Peyer's patch (tissue), 4 donors: ENCODE data around the gene PPFIBP2. TPM values are rescaled to one million over a fixed set of nuclear protein-coding genes. Genes with fewer than 3 reads are reported as not detected.

Experiments
- DNase-seq, 3 donors: peaks; one replicate each; pipeline ENCODE4 v3.0.0-alpha.2; 2017 to 2019
- H3K27ac ChIP-seq, 4 donors: fragments of 200-600 bp; sonication (generic); one replicate each; pipeline ENCODE4 v1.5.1; 2016 to 2019
- H3K27me3 ChIP-seq, 2 donors: fragments of 200-600 bp; sonication (generic); one replicate each; pipeline ENCODE4 v1.5.1; 2019
- H3K36me3 ChIP-seq, 3 donors: fragments of 200-600 bp; sonication (generic); one replicate each; pipeline ENCODE4 v1.5.1; 2016 to 2019
- H3K4me1 ChIP-seq, 4 donors: fragments of 200-600 bp; sonication (generic); one replicate each; pipeline ENCODE4 v1.5.1; 2016 to 2019
- H3K4me3 ChIP-seq, 4 donors: fragments of 200-600 bp; sonication (generic); 1 replicate in 3 of 4; 2 replicates in 1 of 4; pipeline ENCODE4 v1.5.1; 2016 to 2019; ENCODE audit warnings: mild to moderate bottlenecking in 1 of 4
- H3K9me3 ChIP-seq, 4 donors: fragments of 200-600 bp; sonication (generic); one replicate each; pipeline ENCODE4 v1.5.1; 2016 to 2019; ENCODE audit warnings: mild to moderate bottlenecking in 1 of 4
- CTCF ChIP-seq, 6 experiments: fragments of 450-650 bp in 4 of 6; fragments of 200-600 bp in 2 of 6; sonication (generic) in 1 of 6; IDR thresholded peaks; one replicate each; pipeline ENCODE4 v1.5.1; 2017 to 2019; ENCODE audit warnings: antibody characterized with exemption in 6 of 6, mild to moderate bottlenecking in 3 of 6, moderate library complexity in 1 of 6
- POLR2A ChIP-seq, 2 donors: fragments of 450-650 bp; IDR thresholded peaks; one replicate each; pipeline ENCODE4 v1.5.1; 2017; ENCODE audit warnings: antibody characterized with exemption in 2 of 2, mild to moderate bottlenecking in 2 of 2, moderate library complexity in 2 of 2
- total RNA-seq, 4 donors: library from RNA; depleted of rRNA; stranded (reverse); fragments of >200 nt; gene quantifications; one replicate each; pipeline ENCODE4 v1.1.0, GENCODE V29; 2016

Gene PPFIBP2
- total RNA-seq, 4 donors from 2014 or later, result 74.6 to 245 (median 148) TPM

- H3K27ac ChIP-seq, result no peak overlapping the region
- TF ChIP-seq CTCF (IDR thresholded peaks at IDR 0.05), result no peak
- TF ChIP-seq POLR2A (IDR thresholded peaks at IDR 0.05), result no peak
- no peaks in the 10 kb centered on the region for H3K9me3 ChIP-seq
- no peak overlapping the region for H3K4me3 ChIP-seq
- no peaks in the 10 kb centered on the region for H3K4me1 ChIP-seq
- peaks cover 0 to 46% (median 0%) of the 10 kb centered on the region in 3 donors for H3K36me3 ChIP-seq
- DNase-seq, result no peak
- no peaks in the 10 kb centered on the region for H3K27me3 ChIP-seq
Observed at GRCh38 chr11:7613394-7613720, 99.6 kb downstream of the PPFIBP2 start.

GRCh38 chr11:7614656-7615055 is 100.9 kb downstream of the PPFIBP2 start:
- H3K4me1 ChIP-seq, result no peaks in the 10 kb centered on the region
- H3K27ac ChIP-seq, result no peak overlapping the region
- peaks cover 0 to 46% (median 0%) of the 10 kb centered on the region in 3 donors for H3K36me3 ChIP-seq
- TF ChIP-seq CTCF (IDR thresholded peaks at IDR 0.05) (no peak), POLR2A (IDR thresholded peaks at IDR 0.05) (no peak)
- H3K9me3 ChIP-seq, result no peaks in the 10 kb centered on the region
- H3K27me3 ChIP-seq, result no peaks in the 10 kb centered on the region
- H3K4me3 ChIP-seq, result no peak overlapping the region
- DNase-seq, result no peak

- Histone ChIP-seq H3K9me3 (no peaks in the 10 kb centered on the region), H3K36me3 (peaks cover 0 to 38% (median 0%) of the 10 kb centered on the region in 3 donors)
- no peak for DNase-seq
Observed at GRCh38 chr11:7617032-7617431, 103.2 kb downstream of the PPFIBP2 start.

GRCh38 chr11:7619322-7619721 is 105.5 kb downstream of the PPFIBP2 start:
- H3K36me3 ChIP-seq, result peaks cover 0 to 52% (median 0%) of the 10 kb centered on the region in 3 donors

More at GRCh38 chr11:7617032-7617431, 103.2 kb downstream of the PPFIBP2 start:
- Histone ChIP-seq H3K4me3 (no peak overlapping the region), H3K27ac (no peak overlapping the region), H3K4me1 (peaks cover 0 to 4% (median 0%) of the 10 kb centered on the region in 4 donors), H3K27me3 (no peaks in the 10 kb centered on the region)
- TF ChIP-seq POLR2A (IDR thresholded peaks at IDR 0.05) (no peak), CTCF (IDR thresholded peaks at IDR 0.05) (no peak)

GRCh38 chr11:7621090-7621489 is 107.3 kb downstream of the PPFIBP2 start:
- H3K4me1 ChIP-seq, result peaks cover 0 to 17% (median 0%) of the 10 kb centered on the region in 4 donors
- TF ChIP-seq CTCF (IDR thresholded peaks at IDR 0.05), result no peak
- H3K27me3 ChIP-seq, result no peaks in the 10 kb centered on the region
- H3K9me3 ChIP-seq, result no peaks in the 10 kb centered on the region
- no peak overlapping the region for H3K4me3 ChIP-seq
- H3K36me3 ChIP-seq, result peaks cover 0 to 60% (median 0%) of the 10 kb centered on the region in 3 donors
- peak overlapping the region in 1 of 4 donors; percentile 5 for H3K27ac ChIP-seq
- no peak for DNase-seq

More at GRCh38 chr11:7619322-7619721, 105.5 kb downstream of the PPFIBP2 start:
- no peaks in the 10 kb centered on the region for H3K27me3 ChIP-seq
- no peak overlapping the region for H3K4me3 ChIP-seq
- H3K9me3 ChIP-seq, result no peaks in the 10 kb centered on the region
- H3K27ac ChIP-seq, result no peak overlapping the region
- peaks cover 0 to 17% (median 0%) of the 10 kb centered on the region in 4 donors for H3K4me1 ChIP-seq
- TF ChIP-seq CTCF (IDR thresholded peaks at IDR 0.05), result no peak
- TF ChIP-seq POLR2A (IDR thresholded peaks at IDR 0.05), result no peak
- DNase-seq, result no peak

GRCh38 chr11:7621554-7621953 is 107.8 kb downstream of the PPFIBP2 start:
- peaks cover 0 to 63% (median 0%) of the 10 kb centered on the region in 3 donors for H3K36me3 ChIP-seq
- H3K4me3 ChIP-seq, result no peak overlapping the region
- no peaks in the 10 kb centered on the region for H3K27me3 ChIP-seq
- DNase-seq, result no peak
- H3K4me1 ChIP-seq, result peaks cover 0 to 17% (median 0%) of the 10 kb centered on the region in 4 donors
- TF ChIP-seq CTCF (IDR thresholded peaks at IDR 0.05) (no peak), POLR2A (IDR thresholded peaks at IDR 0.05) (no peak)
- no peaks in the 10 kb centered on the region for H3K9me3 ChIP-seq
- H3K27ac ChIP-seq, result no peak overlapping the region
